IMR-90 (cell line): ENCODE data around the gene NCKIPSD. TPM values are rescaled to one million over a fixed set of nuclear protein-coding genes. Genes with fewer than 3 reads are reported as not detected.

Experiments used
- ATAC-seq: fragments of 200-7000 bp; cut with Tn5 transposase; 2 replicates; pipeline ENCODE4 v1.9.1; 2020; ENCODE audit warnings: low read depth, mild to moderate bottlenecking, moderate library complexity
- BruUV-seq: library from RNA; stranded (reverse); fragments of 400-500 nt; replicated peaks from 2 replicates; lab custom pipeline; 2021; lab: Mats Ljungman, UMichigan
- CTCF ChIA-PET: fragments of 300-600 bp; formaldehyde crosslinking; extraction: SDS; loops from one replicate; lab custom pipeline; 2021; ENCODE audit warnings: antibody characterized with exemption; lab: Yijun Ruan, JAX
- POLR2A ChIA-PET: fragments of 300-600 bp; sonication (Branson Sonifier 250); formaldehyde crosslinking; loops from one replicate; lab custom pipeline; 2022; ENCODE audit warnings: antibody characterized with exemption; ENCODE audit not compliant: unreplicated experiment; lab: Charles Lee
- DNase-seq: peaks from one replicate; pipeline ENCODE4 v3.0.0; 2013
- H2AFZ ChIP-seq: replicated peaks from 2 replicates; pipeline ENCODE3; 2013; ENCODE audit warnings: low read length, mild to moderate bottlenecking; ENCODE audit not compliant: poor library complexity
- H2AK5ac ChIP-seq: 2 replicates; pipeline ENCODE4 v1.6.1; 2013; ENCODE audit warnings: low read depth, low read length, inconsistent platforms
- H2AK9ac ChIP-seq: replicated peaks from 2 replicates; pipeline ENCODE3; 2013; ENCODE audit warnings: mild to moderate bottlenecking, low read depth, low read length, moderate library complexity; ENCODE audit not compliant: poor library complexity
- H2BK120ac ChIP-seq: 2 replicates; pipeline ENCODE4 v1.6.1; 2013; ENCODE audit warnings: low read depth, low read length, inconsistent platforms
- H2BK15ac ChIP-seq: 3 replicates; pipeline ENCODE4 v1.6.1; 2013; ENCODE audit warnings: low read depth, low read length, inconsistent platforms
- H2BK20ac ChIP-seq: 2 replicates; pipeline ENCODE4 v1.6.1; 2013; ENCODE audit warnings: low read depth, mild to moderate bottlenecking, inconsistent platforms, low read length, moderate library complexity
- H2BK5ac ChIP-seq: 2 replicates; pipeline ENCODE4 v1.6.1; 2013; ENCODE audit warnings: mild to moderate bottlenecking, low read depth, low read length, inconsistent platforms; ENCODE audit not compliant: poor library complexity, severe bottlenecking
- H3K14ac ChIP-seq: replicated peaks from 2 replicates; pipeline ENCODE4 v1.6.1; 2013; ENCODE audit warnings: low read depth, low read length, inconsistent platforms
- H3K18ac ChIP-seq: 2 replicates; pipeline ENCODE4 v1.6.1; 2013; ENCODE audit warnings: low read depth, low read length, control low read depth
- H3K23ac ChIP-seq: 2 replicates; pipeline ENCODE4 v1.6.1; 2013; ENCODE audit warnings: low read depth, low read length, inconsistent platforms
- H3K27ac ChIP-seq: 2 replicates; pipeline ENCODE4 v1.5.1; 2013; ENCODE audit warnings: mild to moderate bottlenecking, control low read depth, low read length; ENCODE audit not compliant: insufficient read depth
- H3K27me3 ChIP-seq: 2 replicates; pipeline ENCODE4 v1.6.1; 2013; ENCODE audit warnings: low read length; ENCODE audit not compliant: control insufficient read depth, insufficient read depth
- H3K36me3 ChIP-seq: 2 replicates; pipeline ENCODE4 v1.6.1; 2013; ENCODE audit warnings: low read length, mixed read lengths; ENCODE audit not compliant: control insufficient read depth, insufficient read depth
- H3K4ac ChIP-seq: 2 replicates; pipeline ENCODE4 v1.6.1; 2013; ENCODE audit warnings: low read depth, low read length, inconsistent platforms
- H3K4me1 ChIP-seq: 2 replicates; pipeline ENCODE4 v1.6.1; 2013; ENCODE audit warnings: low read length, mixed read lengths; ENCODE audit not compliant: control insufficient read depth, insufficient read depth
- H3K4me2 ChIP-seq: 2 replicates; pipeline ENCODE4 v1.6.1; 2013; ENCODE audit warnings: low read depth, mild to moderate bottlenecking, control low read depth, low read length, moderate library complexity
- H3K4me3 ChIP-seq: 2 replicates; pipeline ENCODE4 v1.5.1; 2013; ENCODE audit warnings: low read depth, mild to moderate bottlenecking, control low read depth, low read length, moderate library complexity; ENCODE audit not compliant: insufficient read depth
- H3K56ac ChIP-seq: 2 replicates; pipeline ENCODE4 v1.6.1; 2013; ENCODE audit warnings: low read length, inconsistent platforms; ENCODE audit not compliant: insufficient read depth; ENCODE audit errors: extremely low read depth
- H3K79me1 ChIP-seq, 2 experiments: 2 replicates each; pipeline ENCODE4 v1.6.1; 2013; ENCODE audit warnings: low read length in 2 of 2, inconsistent platforms in 1 of 2, low read depth in 1 of 2
- H3K9ac ChIP-seq: 2 replicates; pipeline ENCODE4 v1.6.1; 2013; ENCODE audit warnings: low read depth, low read length, control low read depth
- H3K9me1 ChIP-seq: 2 replicates; pipeline ENCODE4 v1.6.1; 2013; ENCODE audit warnings: low read length, inconsistent platforms; ENCODE audit not compliant: insufficient read depth
- H3K9me3 ChIP-seq: 2 replicates; pipeline ENCODE4 v1.6.1; 2013; ENCODE audit warnings: low read length; ENCODE audit not compliant: control insufficient read depth, insufficient read depth
- H4K20me1 ChIP-seq: 2 replicates; pipeline ENCODE4 v1.6.1; 2013; ENCODE audit warnings: low read length, inconsistent platforms; ENCODE audit not compliant: insufficient read depth
- H4K5ac ChIP-seq: 2 replicates; pipeline ENCODE4 v1.6.1; 2013; ENCODE audit warnings: mild to moderate bottlenecking, low read depth, low read length, control low read depth
- H4K8ac ChIP-seq, 2 experiments: 2 replicates each; pipeline ENCODE4 v1.6.1; 2013; ENCODE audit warnings: low read depth in 2 of 2, low read length in 2 of 2, control low read depth in 1 of 2, inconsistent platforms in 1 of 2
- H4K91ac ChIP-seq: 2 replicates; pipeline ENCODE4 v1.6.1; 2013; ENCODE audit warnings: low read depth, low read length, inconsistent platforms; ENCODE audit not compliant: insufficient read depth
- BHLHE40 ChIP-seq: fragments of 150-350 bp; IDR thresholded peaks from 2 replicates; pipeline ENCODE4 v1.6.1; 2016; ENCODE audit warnings: mild to moderate bottlenecking, low read depth, low read length
- CHD1 ChIP-seq: IDR thresholded peaks from 2 replicates; pipeline ENCODE4 v1.6.1; 2012; ENCODE audit warnings: low read depth, low read length, improper control_type of control experiment
- MXI1 ChIP-seq: IDR thresholded peaks from 2 replicates; pipeline ENCODE4 v1.6.1; 2012; ENCODE audit warnings: low read depth, mild to moderate bottlenecking, low read length, moderate library complexity, borderline replicate concordance
- NFE2L2 ChIP-seq: fragments of 150-350 bp; IDR thresholded peaks from 2 replicates; pipeline ENCODE4 v1.6.1; 2016; ENCODE audit warnings: low read depth, mild to moderate bottlenecking, low read length
- POLR2A ChIP-seq: IDR thresholded peaks from 2 replicates; pipeline ENCODE4 v1.6.1; 2012; ENCODE audit warnings: mild to moderate bottlenecking, low read depth, low read length
- RCOR1 ChIP-seq: IDR thresholded peaks from 2 replicates; pipeline ENCODE4 v1.6.1; 2012; ENCODE audit warnings: mild to moderate bottlenecking, low read length, improper control_type of control experiment; ENCODE audit not compliant: insufficient replicate concordance
- RFX5 ChIP-seq: IDR thresholded peaks from 2 replicates; pipeline ENCODE4 v1.8.0; 2012; ENCODE audit warnings: low read depth, mild to moderate bottlenecking, low read length, moderate library complexity
- SMC3 ChIP-seq: fragments of 150-350 bp; IDR thresholded peaks from 2 replicates; pipeline ENCODE4 v1.6.1; 2016; ENCODE audit warnings: low read depth, mild to moderate bottlenecking, antibody characterized with exemption, low read length, moderate library complexity
- WGBS, 2 experiments: methylation state at CpG; one replicate each; pipeline versions ENCODE4 v1.1.5 to v1.1.7; 2013; ENCODE audit warnings: missing lambda C conversion rate in 2 of 2; ENCODE audit not compliant: insufficient read length in 1 of 2; ENCODE audit errors: extremely low coverage in 2 of 2; 5-methylcytosine and 5-hydroxymethylcytosine counted together
- dilution Hi-C: fragments of 300-500 bp; cut with HindIII; formaldehyde crosslinking; loops from one replicate; pipeline ENCODE4 v1.14.3; 2018; ENCODE audit warnings: low sequenced_read_pairs; ENCODE audit not compliant: unreplicated experiment
- in situ Hi-C: fragments of 300-500 bp; cut with MboI; formaldehyde crosslinking; loops from 3 replicates; pipeline ENCODE4 v1.14.3; 2019; ENCODE audit warnings: low sequenced_read_pairs, inconsistent platforms, mixed read lengths
- intact Hi-C: fragments of 100-400 bp; cut with micrococcal nuclease; formaldehyde crosslinking; loops from 2 replicates; pipeline ENCODE4 v1.10.0; 2022
- polyA plus RNA-seq, 3 experiments: library from polyadenylated mRNA; depleted of rRNA; stranded (reverse); fragments of >200 nt; gene quantifications; 2 replicates each; pipeline ENCODE4 v1.2.3, GENCODE V29; 2012; ENCODE audit warnings: low replicate concordance in 1 of 3
- total RNA-seq: library from RNA; depleted of rRNA; stranded (reverse); fragments of >200 nt; gene quantifications from 2 replicates; pipeline ENCODE4 v1.2.3, GENCODE V29; 2012
- TF ChIP-seq, protein P1 (sequence below): conservative IDR thresholded peaks from 2 replicates; pipeline ENCODE4 v1.5.1; 2012; ENCODE audit warnings: mild to moderate bottlenecking, low read depth, low read length, improper control_type of control experiment

The NCKIPSD gene
- total and polyA plus RNA-seq, 2 of the 4 experiments (the other 2 are of a cell fraction): 21.0 to 38.3 TPM

DNA sequence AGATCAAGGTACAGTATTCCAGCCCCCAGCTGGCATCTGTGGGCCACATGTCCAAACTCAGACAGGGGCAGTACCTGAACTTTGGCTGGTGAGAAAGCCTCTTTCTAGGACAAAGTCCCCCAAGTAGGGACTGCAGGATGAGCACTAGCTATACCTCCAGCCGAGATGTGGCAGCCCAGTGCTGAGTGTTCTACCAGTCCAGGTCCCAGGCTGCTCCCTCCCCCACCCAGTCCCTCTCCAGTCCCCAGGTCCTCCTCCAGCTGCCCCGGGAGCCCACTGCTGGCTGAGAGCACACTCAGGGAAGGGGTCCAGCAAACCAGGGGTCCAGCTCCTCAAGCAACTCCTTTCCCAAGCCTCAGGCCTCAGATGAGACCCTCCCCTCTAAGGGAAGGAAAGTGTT lies 52.0 kb downstream of the NCKIPSD start:
- Histone ChIP-seq H3K18ac (no peak overlapping the region), H3K9me3 (no peaks in the 10 kb centered on the region), H4K8ac (no peak overlapping the region), H2AK9ac (peak overlapping the region; percentile 35), H3K9me1 (peaks cover 12% of the 10 kb centered on the region), H2BK20ac (no peak overlapping the region), H3K27ac (peak overlapping the region; percentile 42), H3K36me3 (peaks cover 50% of the 10 kb centered on the region), H2BK120ac (no peak overlapping the region), H3K79me1 (peaks cover 42 to 74% of the 10 kb centered on the region in 2 experiments), H2BK5ac (no peak overlapping the region), H4K5ac (no peak overlapping the region), H2BK15ac (no peak overlapping the region), H4K91ac (no peak overlapping the region; the same call in 1 of the 2 replicates), H3K4me1 (peaks cover 18% of the 10 kb centered on the region), H4K20me1 (peaks cover 48% of the 10 kb centered on the region), H3K27me3 (no peaks in the 10 kb centered on the region), H3K56ac (no peak overlapping the region), H3K14ac (no peak overlapping the region), H3K4me2 (peak overlapping the region; percentile 97), H2AK5ac (no peak overlapping the region), H3K9ac (peak overlapping the region; percentile 84), H3K23ac (no peak overlapping the region), H3K4ac (no peak overlapping the region), H3K4me3 (peak overlapping the region; percentile 83; the same call in 1 of the 2 replicates), H2AFZ (no peak overlapping the region)
- POLR2A ChIA-PET: no interaction called here
- CTCF ChIA-PET: interaction anchor here (1.0 to 1.2 kb wide), 2 partner anchors 10 to 73 kb away, joined by 3 read pairs; no protein-coding TSS in a partner anchor
- DNase-seq: no peak
- TF ChIP-seq POLR2A (no peak), RCOR1 (no peak), SMC3 (no peak), CHD1 (no peak), BHLHE40 (no peak), RFX5 (no peak), NFE2L2 (no peak), MXI1 (no peak)
- TF ChIP-seq, protein P1, sequence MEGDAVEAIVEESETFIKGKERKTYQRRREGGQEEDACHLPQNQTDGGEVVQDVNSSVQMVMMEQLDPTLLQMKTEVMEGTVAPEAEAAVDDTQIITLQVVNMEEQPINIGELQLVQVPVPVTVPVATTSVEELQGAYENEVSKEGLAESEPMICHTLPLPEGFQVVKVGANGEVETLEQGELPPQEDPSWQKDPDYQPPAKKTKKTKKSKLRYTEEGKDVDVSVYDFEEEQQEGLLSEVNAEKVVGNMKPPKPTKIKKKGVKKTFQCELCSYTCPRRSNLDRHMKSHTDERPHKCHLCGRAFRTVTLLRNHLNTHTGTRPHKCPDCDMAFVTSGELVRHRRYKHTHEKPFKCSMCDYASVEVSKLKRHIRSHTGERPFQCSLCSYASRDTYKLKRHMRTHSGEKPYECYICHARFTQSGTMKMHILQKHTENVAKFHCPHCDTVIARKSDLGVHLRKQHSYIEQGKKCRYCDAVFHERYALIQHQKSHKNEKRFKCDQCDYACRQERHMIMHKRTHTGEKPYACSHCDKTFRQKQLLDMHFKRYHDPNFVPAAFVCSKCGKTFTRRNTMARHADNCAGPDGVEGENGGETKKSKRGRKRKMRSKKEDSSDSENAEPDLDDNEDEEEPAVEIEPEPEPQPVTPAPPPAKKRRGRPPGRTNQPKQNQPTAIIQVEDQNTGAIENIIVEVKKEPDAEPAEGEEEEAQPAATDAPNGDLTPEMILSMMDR: no peak
- WGBS, 2 experiments: no CpG with 5 or more reads among the region's 2 CpGs
- in situ Hi-C loops (no loop called here), dilution Hi-C loops (no loop called here), intact Hi-C loops (loop anchor here (2.0 to 10.0 kb wide), 4 partner anchors 51 to 189 kb away; partner anchors contain the start of genes ATRIP, CCDC51, NCKIPSD and PFKFB4)
- ATAC-seq: no peak
- BruUV-seq: no TSS peak
